Activated CD4-positive, alpha-beta T cell treated with anti-CD3 and anti-CD28 coated beads, Interleukin-2, amount 50 U/mL, for 24 hours (primary cell): ENCODE data around the gene ZBED2.
"Not testable (repeated sequence)": the region's sequence is repeated elsewhere in the genome, so short reads cannot be mapped to it uniquely, and the experiment has no call there.

Experiments
- DNase-seq, 2 donors: peaks; one replicate each; pipeline ENCODE4 v3.0.0-alpha.2; 2020; ENCODE audit warnings: low read depth in 1 of 2, low spot score in 1 of 2

Gene ZBED2

GRCh38 chr3:111595232-111595631 is at the start of gene ZBED2:
Gene ZBED2, minus strand, starts transcription at chr3:111595346. Its CDS starts 1,145 bp downstream, at chr3:111594201.
- no peak for DNase-seq

- DNase-seq, result no peak
Observed at GRCh38 chr3:111639316-111639715, 44.2 kb upstream of the ZBED2 start.

GRCh38 chr3:111636366-111636885 is 41.3 kb upstream of the ZBED2 start:
- no peak for DNase-seq

GRCh38 chr3:111635403-111635802 is 40.3 kb upstream of the ZBED2 start:
- no peak for DNase-seq

GRCh38 chr3:111630638-111631037 is 35.5 kb upstream of the ZBED2 start:
- not testable (repeated sequence) for DNase-seq

GRCh38 chr3:111629018-111629417 is 33.9 kb upstream of the ZBED2 start:
- DNase-seq, result not testable (repeated sequence)

- DNase-seq, result no peak
Observed at GRCh38 chr3:111627092-111627491, 31.9 kb upstream of the ZBED2 start.

- no peak for DNase-seq
Observed at GRCh38 chr3:111621535-111621934, 26.4 kb upstream of the ZBED2 start.

- DNase-seq, result no peak
Observed at GRCh38 chr3:111619833-111620232, 24.7 kb upstream of the ZBED2 start.

- no peak for DNase-seq
Observed at GRCh38 chr3:111618945-111619344, 23.8 kb upstream of the ZBED2 start.

- no peak for DNase-seq
Observed at GRCh38 chr3:111617912-111618601, 22.9 kb upstream of the ZBED2 start.

- DNase-seq, result no peak
Observed at GRCh38 chr3:111617406-111617805, 22.3 kb upstream of the ZBED2 start.

- peak in 1 of 2 donors; percentile 70 for DNase-seq
Observed at GRCh38 chr3:111616417-111617105, 21.4 kb upstream of the ZBED2 start.

GRCh38 chr3:111615880-111616279 is 20.7 kb upstream of the ZBED2 start:
- DNase-seq, result no peak

- DNase-seq, result no peak
Observed at GRCh38 chr3:111613294-111613693, 18.1 kb upstream of the ZBED2 start.

GRCh38 chr3:111610612-111611054 is 15.5 kb upstream of the ZBED2 start:
- no peak for DNase-seq

GRCh38 chr3:111610189-111610588 is 15.0 kb upstream of the ZBED2 start:
- peak in 1 of 2 donors; percentile 73 for DNase-seq

- no peak for DNase-seq
Observed at GRCh38 chr3:111609700-111610099, 14.6 kb upstream of the ZBED2 start.

GRCh38 chr3:111608383-111608782 is 13.2 kb upstream of the ZBED2 start:
- DNase-seq, result no peak

- no peak for DNase-seq
Observed at GRCh38 chr3:111607240-111607920, 12.2 kb upstream of the ZBED2 start.

- DNase-seq, result no peak
Observed at GRCh38 chr3:111605493-111605892, 10.3 kb upstream of the ZBED2 start.

- no peak for DNase-seq
Observed at GRCh38 chr3:111605018-111605417, 9.9 kb upstream of the ZBED2 start.
